DND-41 (cell line): ENCODE results near the gene ZNF594.
"Not testable (repeated sequence)": the region's sequence is repeated elsewhere in the genome, so short reads cannot be mapped to it uniquely, and the experiment has no call there.

Experiments
- ATAC-seq: fragments of 200-7000 bp; cut with Tn5 transposase; 3 replicates; pipeline ENCODE4 v1.9.1; 2021; ENCODE audit warnings: low read depth; ENCODE audit not compliant: insufficient read depth
- DNase-seq: peaks from one replicate; pipeline ENCODE4 v3.0.0-alpha.2; 2020
- H2AFZ ChIP-seq: 2 replicates; pipeline ENCODE4 v1.6.0; 2012; ENCODE audit warnings: low read depth, low read length
- H3K27ac ChIP-seq: 2 replicates; pipeline ENCODE4 v1.5.1; 2012; ENCODE audit warnings: low read length, inconsistent platforms
- H3K27me3 ChIP-seq: fragments of 200-600 bp; sonication (generic); 2 replicates; pipeline ENCODE4 v1.6.0; 2012; ENCODE audit warnings: low read length, mild to moderate bottlenecking, inconsistent platforms; ENCODE audit not compliant: insufficient read depth, poor library complexity
- H3K36me3 ChIP-seq: 2 replicates; pipeline ENCODE4 v1.5.1; 2012; ENCODE audit warnings: low read length, inconsistent platforms; ENCODE audit not compliant: insufficient read depth
- H3K4me1 ChIP-seq: 2 replicates; pipeline ENCODE4 v1.5.1; 2012; ENCODE audit warnings: mild to moderate bottlenecking, low read length; ENCODE audit not compliant: insufficient read depth
- H3K4me2 ChIP-seq: 2 replicates; pipeline ENCODE4 v1.6.0; 2012; ENCODE audit warnings: mild to moderate bottlenecking, moderate library complexity, low read length, inconsistent platforms; ENCODE audit not compliant: insufficient read depth
- H3K4me3 ChIP-seq, 2 experiments: fragments of 200-600 bp in 1 of 2; shearing (Covaris generic) in 1 of 2; 2 replicates each; pipeline ENCODE4 v1.5.1; 2012 to 2016; ENCODE audit warnings: inconsistent platforms in 2 of 2, low read length in 2 of 2, mild to moderate bottlenecking in 2 of 2, low read depth in 1 of 2, moderate library complexity in 1 of 2
- H3K79me2 ChIP-seq: 2 replicates; pipeline ENCODE4 v1.6.0; 2012; ENCODE audit warnings: low read length, inconsistent platforms; ENCODE audit not compliant: insufficient read depth
- H3K9ac ChIP-seq: 2 replicates; pipeline ENCODE4 v1.6.0; 2012; ENCODE audit warnings: low read depth, mild to moderate bottlenecking, inconsistent platforms, low read length, moderate library complexity
- H3K9me3 ChIP-seq: 2 replicates; pipeline ENCODE4 v1.5.1; 2012; ENCODE audit warnings: low read length, moderate library complexity, mild to moderate bottlenecking, inconsistent platforms; ENCODE audit not compliant: insufficient read depth, severe bottlenecking
- H4K20me1 ChIP-seq: 2 replicates; pipeline ENCODE4 v1.6.0; 2012; ENCODE audit warnings: low read length; ENCODE audit not compliant: insufficient read depth
- EZH2 ChIP-seq: IDR thresholded peaks from 3 replicates; pipeline ENCODE4 v1.6.1; 2012; ENCODE audit warnings: borderline replicate concordance, low read depth, mild to moderate bottlenecking, moderate library complexity, low read length, inconsistent platforms; ENCODE audit not compliant: severe bottlenecking
- TF ChIP-seq, protein P1 (sequence below): IDR thresholded peaks from 2 replicates; pipeline ENCODE4 v1.5.1; 2012; ENCODE audit warnings: borderline replicate concordance, low read length, moderate library complexity, mild to moderate bottlenecking; ENCODE audit not compliant: poor library complexity, severe bottlenecking; ENCODE audit errors: extremely low read depth

Gene ZNF594

DNA sequence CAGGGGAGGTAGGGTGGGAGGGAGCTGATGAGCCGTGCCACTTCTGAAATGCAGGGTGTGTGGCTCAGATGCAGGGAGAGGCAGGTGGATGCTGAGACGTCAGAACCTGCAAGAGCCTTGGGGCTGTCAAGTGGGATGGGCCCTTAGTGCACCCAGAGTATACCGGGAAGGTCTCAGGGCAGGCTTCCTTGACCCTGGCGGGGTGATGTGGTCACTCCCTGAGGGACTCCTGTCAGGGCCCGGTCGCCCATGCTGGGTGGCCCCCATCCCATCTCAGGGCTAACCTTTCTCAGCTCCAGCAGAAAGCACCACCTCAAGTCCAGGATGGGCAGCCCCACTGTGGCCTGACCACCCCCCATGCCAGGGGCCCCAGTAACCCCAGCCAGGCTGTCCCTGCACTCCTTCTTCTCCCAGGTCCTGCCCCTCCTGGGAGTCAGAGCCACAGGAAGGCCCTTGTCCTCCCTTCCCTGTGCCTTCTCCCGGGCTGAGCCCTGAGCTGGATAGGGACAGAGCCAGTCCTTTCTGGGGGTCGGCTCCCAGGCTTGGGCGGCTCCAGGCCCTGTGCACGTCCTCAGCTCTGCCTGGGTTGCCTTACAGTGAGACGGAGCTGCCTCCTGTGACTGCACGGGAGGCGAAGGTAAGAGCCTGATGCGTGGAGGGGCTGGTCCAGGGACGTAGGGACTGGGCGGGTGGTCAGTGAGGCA, 59.7 kb downstream of the ZNF594 start:
- not testable (repeated sequence) for H3K27ac ChIP-seq, H3K9me3 ChIP-seq, H3K4me1 ChIP-seq, H3K4me2 ChIP-seq, H3K9ac ChIP-seq, H3K4me3 ChIP-seq, ATAC-seq, H3K27me3 ChIP-seq, DNase-seq, H2AFZ ChIP-seq, H3K79me2 ChIP-seq, H3K36me3 ChIP-seq, H4K20me1 ChIP-seq

DNA sequence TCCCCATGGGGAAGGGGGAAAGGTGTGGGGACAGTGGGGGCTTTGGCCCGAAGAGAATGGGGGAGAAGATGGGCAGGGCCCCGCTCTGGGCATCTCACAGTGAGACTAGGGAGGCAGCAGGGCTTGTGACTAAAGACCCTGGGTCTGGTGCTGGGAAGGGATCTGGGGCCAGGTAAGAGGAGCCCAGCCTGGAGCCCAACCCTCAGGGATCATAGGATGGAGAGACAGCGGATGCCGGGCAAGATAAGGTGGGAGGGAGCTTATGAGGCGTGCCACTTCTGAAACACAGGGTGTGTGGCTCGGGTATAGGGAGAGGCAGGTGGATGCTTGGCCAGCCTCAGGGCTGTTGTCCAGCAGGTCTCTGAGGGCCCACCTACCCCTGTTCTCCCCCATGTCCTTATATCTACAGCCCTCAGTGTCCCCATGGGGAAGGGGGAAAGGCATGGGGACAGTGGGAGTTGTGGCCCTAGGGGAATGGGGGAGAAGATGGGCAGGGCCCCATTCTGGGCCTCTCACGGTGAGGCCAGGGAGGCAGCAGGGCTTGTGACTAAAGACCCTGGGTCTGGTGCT, 60.4 kb downstream of the ZNF594 start:
- no peak for DNase-seq
- no peak for ATAC-seq
- no peaks in the 10 kb centered on the region for H3K79me2 ChIP-seq
- H3K4me1 ChIP-seq, result no peaks in the 10 kb centered on the region
- no peaks in the 10 kb centered on the region for H4K20me1 ChIP-seq
- TF ChIP-seq EZH2, result no peak
- TF ChIP-seq, protein P1, sequence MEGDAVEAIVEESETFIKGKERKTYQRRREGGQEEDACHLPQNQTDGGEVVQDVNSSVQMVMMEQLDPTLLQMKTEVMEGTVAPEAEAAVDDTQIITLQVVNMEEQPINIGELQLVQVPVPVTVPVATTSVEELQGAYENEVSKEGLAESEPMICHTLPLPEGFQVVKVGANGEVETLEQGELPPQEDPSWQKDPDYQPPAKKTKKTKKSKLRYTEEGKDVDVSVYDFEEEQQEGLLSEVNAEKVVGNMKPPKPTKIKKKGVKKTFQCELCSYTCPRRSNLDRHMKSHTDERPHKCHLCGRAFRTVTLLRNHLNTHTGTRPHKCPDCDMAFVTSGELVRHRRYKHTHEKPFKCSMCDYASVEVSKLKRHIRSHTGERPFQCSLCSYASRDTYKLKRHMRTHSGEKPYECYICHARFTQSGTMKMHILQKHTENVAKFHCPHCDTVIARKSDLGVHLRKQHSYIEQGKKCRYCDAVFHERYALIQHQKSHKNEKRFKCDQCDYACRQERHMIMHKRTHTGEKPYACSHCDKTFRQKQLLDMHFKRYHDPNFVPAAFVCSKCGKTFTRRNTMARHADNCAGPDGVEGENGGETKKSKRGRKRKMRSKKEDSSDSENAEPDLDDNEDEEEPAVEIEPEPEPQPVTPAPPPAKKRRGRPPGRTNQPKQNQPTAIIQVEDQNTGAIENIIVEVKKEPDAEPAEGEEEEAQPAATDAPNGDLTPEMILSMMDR, result no peak
- H3K9ac ChIP-seq, result no peak overlapping the region
- no peak overlapping the region for H3K4me2 ChIP-seq
- H3K4me3 ChIP-seq, result no peak overlapping the region
- no peak overlapping the region for H2AFZ ChIP-seq
- no peak overlapping the region for H3K27ac ChIP-seq
- H3K36me3 ChIP-seq, result no peaks in the 10 kb centered on the region
- peaks cover 3% of the 10 kb centered on the region for H3K27me3 ChIP-seq
- H3K9me3 ChIP-seq, result no peaks in the 10 kb centered on the region

DNA sequence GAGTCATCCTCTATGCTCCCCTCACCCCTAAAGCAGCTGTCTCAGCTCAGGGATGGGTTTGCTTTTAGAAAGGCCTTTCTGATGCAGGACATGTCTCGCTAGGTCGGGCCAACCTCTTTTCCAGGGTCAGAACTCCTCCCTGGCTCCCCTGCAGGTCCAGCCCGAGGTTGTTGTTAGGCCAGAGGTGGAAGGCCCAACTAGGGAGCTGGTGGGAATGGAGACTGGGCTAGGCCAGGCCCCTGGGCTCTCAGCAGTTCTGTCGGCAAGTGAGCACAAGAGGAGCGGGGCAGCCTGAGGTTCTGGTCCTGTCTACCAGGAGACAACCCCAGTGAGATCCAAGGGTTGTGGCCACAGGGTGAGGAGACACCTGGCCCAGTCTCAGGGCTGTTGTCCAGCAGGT, 61.0 kb downstream of the ZNF594 start:
- not testable (repeated sequence) for DNase-seq, H3K4me1 ChIP-seq, H3K27me3 ChIP-seq, H3K9me3 ChIP-seq, H4K20me1 ChIP-seq, H3K79me2 ChIP-seq, H3K36me3 ChIP-seq, ATAC-seq, H3K27ac ChIP-seq, H3K4me2 ChIP-seq, H3K9ac ChIP-seq, H3K4me3 ChIP-seq, H2AFZ ChIP-seq

DNA sequence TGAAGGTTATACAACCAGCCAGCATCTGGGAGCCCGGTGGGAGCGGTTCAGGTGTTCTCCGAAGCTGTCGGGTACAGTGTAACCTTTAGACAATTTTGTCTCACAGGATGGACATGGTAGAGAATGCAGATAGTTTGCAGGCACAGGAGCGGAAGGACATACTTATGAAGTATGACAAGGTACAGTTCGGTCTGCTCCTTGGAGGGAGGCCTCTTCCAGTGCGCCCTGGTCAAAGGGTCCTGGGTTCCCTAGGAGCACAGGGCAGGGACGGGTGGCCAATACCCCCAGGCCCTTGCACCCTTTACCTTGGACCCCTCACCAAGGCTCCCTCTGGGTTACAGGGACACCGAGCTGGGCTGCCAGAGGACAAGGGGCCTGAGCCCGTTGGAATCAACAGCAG, 61.4 kb downstream of the ZNF594 start:
- not testable (repeated sequence) for H3K9ac ChIP-seq, H3K27ac ChIP-seq, ATAC-seq, H4K20me1 ChIP-seq, H3K4me1 ChIP-seq, H3K27me3 ChIP-seq, H3K36me3 ChIP-seq, H3K79me2 ChIP-seq, H3K4me3 ChIP-seq, H3K9me3 ChIP-seq, H2AFZ ChIP-seq, H3K4me2 ChIP-seq
- DNase-seq, result peak; percentile 1

DNA sequence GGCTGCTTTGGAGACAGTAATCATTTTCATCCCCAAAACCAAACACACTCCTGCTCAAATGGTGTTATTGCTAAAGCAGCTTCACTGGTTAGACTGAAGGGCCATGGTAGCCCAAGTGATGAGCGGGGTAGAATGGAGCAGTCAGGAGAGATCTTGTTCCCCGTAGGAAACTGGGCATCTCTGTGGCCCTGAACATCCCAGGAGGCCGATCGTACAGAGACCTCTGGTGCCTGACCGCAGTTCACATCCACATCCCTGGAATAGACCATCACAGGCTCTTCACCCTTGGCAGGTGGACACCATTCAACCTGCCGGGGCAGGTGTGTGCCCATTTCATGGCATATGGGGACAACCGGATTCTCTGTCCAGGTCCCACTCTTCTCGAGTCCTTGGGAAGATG, 61.9 kb downstream of the ZNF594 start:
- H3K9ac ChIP-seq, H3K36me3 ChIP-seq, H3K4me1 ChIP-seq, H3K79me2 ChIP-seq, H3K9me3 ChIP-seq, H4K20me1 ChIP-seq, H3K4me3 ChIP-seq, H3K4me2 ChIP-seq, H3K27me3 ChIP-seq, H2AFZ ChIP-seq, H3K27ac ChIP-seq, ATAC-seq: not testable (repeated sequence)
- peak; percentile 0 for DNase-seq
